GM21526 (cell line): ENCODE data around the gene MTURN.

ENCODE experiments used
- ATAC-seq: cut with Tn5 transposase; IDR thresholded peaks from one replicate; pipeline ENCODE4 v1.9.1; 2021; ENCODE audit warnings: moderate library complexity; ENCODE audit not compliant: unreplicated experiment, low FRiP score

The MTURN gene

GRCh38 chr7:30159163-30159562 lies 24.4 kb downstream of the MTURN start:
- ATAC-seq, result no peak

- no peak for ATAC-seq
Measured at GRCh38 chr7:30159698-30160143, 24.9 kb downstream of the MTURN start.

GRCh38 chr7:30160329-30160728 lies 25.5 kb downstream of the MTURN start:
- ATAC-seq, result no peak

GRCh38 chr7:30162133-30162532 lies 27.3 kb downstream of the MTURN start:
- ATAC-seq, result no peak

- ATAC-seq, result no peak
Measured at GRCh38 chr7:30162622-30163124, 27.9 kb downstream of the MTURN start.

- no peak for ATAC-seq
Measured at GRCh38 chr7:30163231-30163894, 28.6 kb downstream of the MTURN start.

- no peak for ATAC-seq
Measured at GRCh38 chr7:30164567-30164966, 29.8 kb downstream of the MTURN start.

- no peak for ATAC-seq
Measured at GRCh38 chr7:30165590-30165989, 30.8 kb downstream of the MTURN start.

- no peak for ATAC-seq
Measured at GRCh38 chr7:30166155-30166840, 31.5 kb downstream of the MTURN start.

GRCh38 chr7:30166841-30167235 lies 32.1 kb downstream of the MTURN start:
- no peak for ATAC-seq

GRCh38 chr7:30167901-30168300 lies 33.1 kb downstream of the MTURN start:
- no peak for ATAC-seq

- no peak for ATAC-seq
Measured at GRCh38 chr7:30168835-30169573, 34.2 kb downstream of the MTURN start.

- no peak for ATAC-seq
Measured at GRCh38 chr7:30169579-30169978, 34.8 kb downstream of the MTURN start.

GRCh38 chr7:30170476-30171205 lies 35.9 kb downstream of the MTURN start:
- ATAC-seq, result no peak

GRCh38 chr7:30171766-30172447 lies 37.1 kb downstream of the MTURN start:
- ATAC-seq, result no peak

- ATAC-seq, result no peak
Measured at GRCh38 chr7:30172451-30172850, 37.7 kb downstream of the MTURN start.

- no peak for ATAC-seq
Measured at GRCh38 chr7:30173058-30173897, 38.5 kb downstream of the MTURN start.

- no peak for ATAC-seq
Measured at GRCh38 chr7:30175180-30175579, 40.4 kb downstream of the MTURN start.

GRCh38 chr7:30175636-30176147 lies 40.9 kb downstream of the MTURN start:
- no peak for ATAC-seq
